Stimulated activated CD4-positive, alpha-beta T cell treated with anti-CD3 and anti-CD28 coated beads, TNF-alpha, amount 100 ng/mL, for 4 hours (primary cell): ENCODE results near the gene ZNF79.

Experiments used
- DNase-seq, 3 experiments: peaks; one replicate each; pipeline ENCODE4 v3.0.0-alpha.2; 2020; ENCODE audit warnings: low read depth in 3 of 3

Gene ZNF79

GRCh38 chr9:127398275-127398647, 25.9 kb upstream of the ZNF79 start:
- DNase-seq: no peak

GRCh38 chr9:127398715-127399400, 25.3 kb upstream of the ZNF79 start:
- DNase-seq: no peak

- no peak for DNase-seq
Measured at GRCh38 chr9:127399736-127400269, 24.4 kb upstream of the ZNF79 start.

- no peak for DNase-seq
Measured at GRCh38 chr9:127402401-127403090, 21.6 kb upstream of the ZNF79 start.

- no peak for DNase-seq
Measured at GRCh38 chr9:127403507-127404192, 20.5 kb upstream of the ZNF79 start.

GRCh38 chr9:127404631-127405030, 19.6 kb upstream of the ZNF79 start:
- no peak for DNase-seq

- DNase-seq: no peak
Measured at GRCh38 chr9:127405344-127406125, 18.6 kb upstream of the ZNF79 start.

- DNase-seq: no peak
Measured at GRCh38 chr9:127406799-127407491, 17.2 kb upstream of the ZNF79 start.

GRCh38 chr9:127407492-127407843, 16.7 kb upstream of the ZNF79 start:
- DNase-seq: no peak

GRCh38 chr9:127411122-127411521, 13.1 kb upstream of the ZNF79 start:
- no peak for DNase-seq

GRCh38 chr9:127415141-127415540, 9.0 kb upstream of the ZNF79 start:
- no peak for DNase-seq

- no peak for DNase-seq
Measured at GRCh38 chr9:127415657-127416056, 8.5 kb upstream of the ZNF79 start.

- DNase-seq: no peak
Measured at GRCh38 chr9:127417131-127418036, 6.8 kb upstream of the ZNF79 start.

GRCh38 chr9:127418037-127418471, 6.1 kb upstream of the ZNF79 start:
- peak in 1 of 3 experiments; percentile 24 for DNase-seq

GRCh38 chr9:127419348-127419747, 4.8 kb upstream of the ZNF79 start:
- no peak for DNase-seq

- DNase-seq: no peak
Measured at GRCh38 chr9:127421057-127421456, 3.1 kb upstream of the ZNF79 start.

- no peak for DNase-seq
Measured at GRCh38 chr9:127422133-127422782, 1.9 kb upstream of the ZNF79 start.

GRCh38 chr9:127422787-127423186, 1.4 kb upstream of the ZNF79 start:
- no peak for DNase-seq

- no peak for DNase-seq
Measured at GRCh38 chr9:127423476-127423933, 677 bp upstream of the ZNF79 start.

- DNase-seq: no peak
Measured at GRCh38 chr9:127424676-127424999, 456 bp downstream of the ZNF79 start.
